Measurements from ENCODE around the gene CTCF.

CTCF gene

DNA sequence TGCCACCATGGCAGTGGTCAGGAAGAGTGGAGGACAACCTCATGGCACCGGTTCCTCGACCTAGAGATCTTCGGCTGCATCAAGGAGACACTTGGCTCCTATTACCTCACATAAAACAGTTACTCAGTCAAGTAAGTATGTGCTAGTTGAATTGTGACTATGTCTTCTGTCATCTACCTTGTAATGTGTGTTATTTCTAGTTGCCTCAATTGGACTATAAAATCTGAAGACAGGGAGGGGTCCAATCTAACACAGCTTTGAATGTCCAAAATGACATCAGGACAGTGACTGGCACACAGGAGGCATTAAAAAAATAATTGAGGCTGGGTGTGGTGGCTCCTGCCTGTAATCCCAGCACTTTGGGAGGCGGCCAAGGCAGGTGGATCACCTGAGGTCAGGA is 121.4 kb downstream of the CTCF start:
- DNase-seq = no peak

DNA sequence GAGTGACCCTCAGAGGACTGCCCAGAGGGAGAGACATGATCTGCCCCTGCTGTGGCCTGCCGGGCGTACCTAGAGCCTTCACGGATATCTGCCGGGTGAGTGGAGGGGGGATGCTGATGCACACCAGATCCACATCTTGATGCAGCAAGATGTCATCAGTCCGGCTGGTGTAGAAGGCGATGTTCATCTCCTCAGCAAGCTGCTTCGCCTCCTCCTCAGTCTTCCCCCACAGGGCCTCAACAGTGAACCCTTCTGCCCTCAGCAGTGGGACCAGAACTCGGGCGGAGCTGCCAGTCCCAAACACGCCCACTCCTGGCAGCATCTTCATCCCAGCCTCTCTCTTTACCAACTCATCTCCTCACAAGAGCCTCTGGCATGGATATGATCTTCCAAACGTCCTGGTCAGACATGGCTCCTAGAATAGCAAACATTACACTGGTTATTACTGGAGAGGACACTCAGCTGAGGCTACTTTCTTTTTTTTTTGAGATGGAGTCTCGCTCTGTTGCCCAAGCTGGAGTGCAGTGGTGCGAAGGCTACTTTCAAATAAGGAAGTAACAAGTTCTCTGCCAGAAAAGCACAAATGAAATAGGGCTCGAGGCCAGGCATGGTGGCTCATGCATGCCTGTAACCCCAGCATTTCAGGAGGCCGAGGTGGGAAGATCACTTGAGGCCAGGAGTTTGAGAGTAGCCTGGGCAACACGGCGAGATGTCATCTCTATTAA is 123.2 kb downstream of the CTCF start:
- DNase-seq = no peak

Data from right kidney (tissue), 1 donor.